HepG2 (cell line): ENCODE measurements around the gene TECPR1. TPM values are rescaled to one million over a fixed set of nuclear protein-coding genes. Genes with fewer than 3 reads are reported as not detected.
A peak's percentile ranks its signal among the peaks of the same experiment; 100 is the strongest.

Experiments
- ATAC-seq: fragments of 200-7000 bp; cut with Tn5 transposase; 3 replicates; pipeline ENCODE4 v1.9.1; 2020; ENCODE audit warnings: mild to moderate bottlenecking, moderate library complexity
- BruUV-seq: library from RNA; stranded (reverse); fragments of 400-500 nt; replicated peaks from 2 replicates; lab custom pipeline; 2021; lab: Mats Ljungman, UMichigan
- CTCF ChIA-PET: fragments of 300-600 bp; formaldehyde crosslinking; extraction: SDS; loops from one replicate; lab custom pipeline; 2021; ENCODE audit warnings: low total read pairs, inconsistent platforms, low intra/inter-chr PET ratio; lab: Yijun Ruan, JAX
- POLR2A ChIA-PET: fragments of 350-600 bp; sonication (Branson Sonifier 250); formaldehyde crosslinking; loops from one replicate; lab custom pipeline; 2020; ENCODE audit warnings: antibody characterized with exemption, inconsistent platforms; lab: Yijun Ruan, JAX
- DNase-seq: peaks from one replicate; pipeline ENCODE4 v3.0.0-alpha.2; 2015; ENCODE audit warnings: low spot score
- FAIRE-seq: peaks from 3 replicates; lab custom pipeline; 2011; peaks lifted over from hg19 to GRCh38; lab: Jason Lieb, UNC
- H2AFZ ChIP-seq: one replicate; pipeline ENCODE4 v1.6.1; 2011; ENCODE audit warnings: low read length, inconsistent platforms
- H3K27ac ChIP-seq: fragments of 300-600 bp; 3 replicates; pipeline ENCODE4 v1.8.0; 2011; ENCODE audit warnings: mixed run types, mild to moderate bottlenecking, mixed read lengths, low read length, inconsistent platforms; ENCODE audit not compliant: insufficient read depth; ENCODE audit errors: extremely low read length
- H3K27me3 ChIP-seq, 2 experiments: fragments of 200-600 bp in 1 of 2; 2 replicates in 1 of 2; 3 replicates in 1 of 2; pipeline versions ENCODE4 v1.6.0 to v1.8.0; 2011; ENCODE audit warnings: low read length in 2 of 2, mild to moderate bottlenecking in 2 of 2, moderate library complexity in 2 of 2, inconsistent platforms in 1 of 2; ENCODE audit not compliant: insufficient read depth in 2 of 2, control insufficient read depth in 1 of 2
- H3K36me3 ChIP-seq, 2 experiments: fragments of 200-600 bp in 1 of 2; replicated peaks in 1 of 2; 2 replicates in 1 of 2; 3 replicates in 1 of 2; pipeline versions ENCODE4 v1.5.1 to v1.8.0; 2011; ENCODE audit warnings: low read length in 2 of 2, inconsistent platforms in 1 of 2; ENCODE audit not compliant: insufficient read depth in 2 of 2, control insufficient read depth in 1 of 2
- H3K4me1 ChIP-seq: 2 replicates; pipeline ENCODE4 v1.5.1; 2012; ENCODE audit warnings: low read length, inconsistent platforms; ENCODE audit not compliant: insufficient read depth
- H3K4me2 ChIP-seq: 2 replicates; pipeline ENCODE4 v1.6.0; 2011; ENCODE audit warnings: low read depth, low read length, inconsistent platforms
- H3K4me3 ChIP-seq, 3 experiments: fragments of 200-600 bp in 1 of 3; sonication (generic), shearing (Covaris generic) in 1 of 3; replicated peaks in 1 of 3; 2 replicates each; pipeline ENCODE4 v1.5.1; 2011 to 2016; ENCODE audit warnings: low read length in 3 of 3, inconsistent platforms in 2 of 3, low read depth in 2 of 3, mild to moderate bottlenecking in 2 of 3, control low read depth in 1 of 3, mixed read lengths in 1 of 3; ENCODE audit not compliant: insufficient read depth in 1 of 3
- H3K79me2 ChIP-seq: one replicate; pipeline ENCODE4 v1.6.1; 2011; ENCODE audit warnings: low read length, inconsistent platforms; ENCODE audit not compliant: insufficient read depth
- H3K9ac ChIP-seq: 2 replicates; pipeline ENCODE4 v1.6.0; 2011; ENCODE audit warnings: mild to moderate bottlenecking, low read depth, low read length, inconsistent platforms; ENCODE audit not compliant: insufficient read depth
- H3K9me3 ChIP-seq: 2 replicates; pipeline ENCODE4 v1.5.1; 2012; ENCODE audit warnings: mild to moderate bottlenecking, low read length
- H4K20me1 ChIP-seq: 2 replicates; pipeline ENCODE4 v1.6.0; 2011; ENCODE audit warnings: inconsistent platforms, mild to moderate bottlenecking, low read length, moderate library complexity; ENCODE audit not compliant: insufficient read depth
- AGO2 ChIP-seq: fragments of 200-400 bp; formaldehyde crosslinking; optimal IDR thresholded peaks from 2 replicates; pipeline ENCODE3; 2017; ENCODE audit warnings: mild to moderate bottlenecking, low read depth, low read length, moderate library complexity
- GPN1 ChIP-seq: sonication (generic); formaldehyde crosslinking; IDR thresholded peaks from 2 replicates; pipeline ENCODE4 v1.5.1; 2020; ENCODE audit warnings: missing genetic modification reagents, borderline replicate concordance
- HES4 ChIP-seq: sonication (generic); formaldehyde crosslinking; IDR thresholded peaks from 2 replicates; pipeline ENCODE4 v1.9.0; 2021; ENCODE audit warnings: mild to moderate bottlenecking, missing genetic modification reagents, borderline replicate concordance
- HOXA9 ChIP-seq: sonication (generic); formaldehyde crosslinking; IDR thresholded peaks from 2 replicates; pipeline ENCODE4 v1.8.1; 2022; ENCODE audit warnings: missing genetic modification reagents, mild to moderate bottlenecking, moderate library complexity, borderline replicate concordance
- SMYD3 ChIP-seq: sonication (generic); formaldehyde crosslinking; IDR thresholded peaks from 2 replicates; pipeline ENCODE4 v1.8.1; 2023; ENCODE audit warnings: mild to moderate bottlenecking, missing genetic modification reagents
- ZBTB3 ChIP-seq: sonication (generic); formaldehyde crosslinking; IDR thresholded peaks from 2 replicates; pipeline ENCODE4 v1.4.0; 2020; ENCODE audit warnings: low read depth, mild to moderate bottlenecking, moderate library complexity, missing genetic modification reagents, borderline replicate concordance
- WGBS: methylation state at CpG from one replicate; pipeline ENCODE4 v1.1.6; 2017; ENCODE audit warnings: low lambda C conversion rate; 5-methylcytosine and 5-hydroxymethylcytosine counted together
- in situ Hi-C: cut with HindIII; loops from 2 replicates; pipeline ENCODE4 v1.10.0; 2017; ENCODE audit warnings: low pct_unique_long_range_greater_than_20kb; ENCODE audit not compliant: extremely low pct_ligation_motif_present
- intact Hi-C: fragments of 100-400 bp; cut with micrococcal nuclease; formaldehyde crosslinking; loops from one replicate; pipeline ENCODE4 v1.10.0; 2022; ENCODE audit not compliant: unreplicated experiment
- polyA plus RNA-seq, 8 experiments: library from polyadenylated mRNA; depleted of rRNA in 3 of 8; stranded (reverse) in 7 of 8; unstranded in 1 of 8; fragments of >200 nt; fragmentation: Illumina TruSeq in 4 of 8; extraction: Trizol in 4 of 8; gene quantifications; 2 replicates each; pipeline versions ENCODE4 v1.2.1 to v1.2.3, GENCODE V29; 2011 to 2016; ENCODE audit warnings: low read depth in 4 of 8, missing spikeins in 1 of 8, mixed read lengths in 1 of 8; ENCODE audit not compliant: insufficient read depth in 1 of 8
- total RNA-seq, 5 experiments: library from RNA; depleted of rRNA; stranded (reverse); fragments of >200 nt; fragmentation: Illumina TruSeq; extraction: Trizol; gene quantifications; 2 replicates each; pipeline ENCODE4 v1.2.3, GENCODE V29; 2016; ENCODE audit warnings: low read depth in 1 of 5
- TF ChIP-seq, protein P1 (sequence below): sonication (generic); formaldehyde crosslinking; IDR thresholded peaks from 2 replicates; pipeline ENCODE4 v1.8.0; 2022; ENCODE audit warnings: mild to moderate bottlenecking, missing genetic modification reagents, borderline replicate concordance
- TF ChIP-seq, protein P2 (sequence below): sonication (generic); formaldehyde crosslinking; IDR thresholded peaks from 2 replicates; pipeline ENCODE4 v1.5.0; 2020; ENCODE audit warnings: mild to moderate bottlenecking, missing genetic modification reagents

Gene TECPR1
- total and polyA plus RNA-seq, 2 of the 13 experiments (the other 11 are each of a cell fraction or from before 2014, with no cell fraction given) = 2.3 to 6.3 TPM

DNA sequence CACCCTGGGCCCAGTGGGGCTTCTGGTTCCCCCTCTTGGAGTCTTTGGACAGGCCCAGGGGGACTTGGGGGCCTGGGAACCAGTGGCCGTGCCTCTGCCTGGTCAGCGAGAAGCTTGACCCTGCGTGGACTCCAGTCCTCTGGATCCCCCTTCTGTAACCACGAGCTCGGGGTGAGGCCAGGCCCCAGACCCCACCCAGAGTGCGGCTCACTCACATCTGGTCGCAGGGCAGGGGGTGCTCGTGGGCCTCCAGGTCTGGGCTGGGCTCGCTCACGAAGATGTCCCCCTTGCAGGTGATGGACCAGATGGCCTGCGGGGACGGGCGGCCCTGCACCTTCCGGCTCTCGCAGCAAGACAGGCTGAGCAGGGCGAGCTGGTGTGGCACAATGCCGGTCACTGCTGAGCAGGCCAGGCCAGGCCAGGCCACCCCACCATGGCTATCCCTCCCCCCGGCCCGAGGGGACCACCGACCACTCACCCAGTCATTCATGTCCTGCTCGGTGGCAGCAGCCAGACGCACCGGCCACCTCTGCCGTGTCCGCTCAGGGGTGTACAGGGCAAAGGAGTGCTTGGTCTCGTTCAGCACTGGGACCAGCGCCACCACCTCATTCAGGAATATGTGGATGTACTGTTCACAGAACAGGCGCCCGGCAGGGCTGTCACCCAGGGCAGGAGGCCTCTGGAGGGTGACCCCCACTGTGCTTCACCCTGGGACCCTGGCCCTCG, 21.1 kb downstream of the TECPR1 start:
- no peak for TF ChIP-seq HES4 (CRISPR knock-in tag)
- no peak for TF ChIP-seq HOXA9 (CRISPR knock-in tag)
- peak; percentile 33 for TF ChIP-seq AGO2
- TF ChIP-seq ZBTB3 = no peak
- Histone ChIP-seq H4K20me1 (no peaks in the 10 kb centered on the region), H3K9me3 (no peaks in the 10 kb centered on the region), H3K4me2 (no peak overlapping the region), H3K4me3 (no peak overlapping the region), H3K27me3 (no peaks in the 10 kb centered on the region), H3K9ac (no peak overlapping the region), H3K36me3 (no peaks in the 10 kb centered on the region), H2AFZ (no peak overlapping the region), H3K79me2 (no peaks in the 10 kb centered on the region), H3K27ac (no peak overlapping the region), H3K4me1 (peaks cover 34% of the 10 kb centered on the region)
- FAIRE-seq = no peak
- WGBS = 97% methylated on average over 10 of the region's 30 CpGs
- no peak for DNase-seq
- intact Hi-C loops = no loop called here
- ChIA-PET CTCF (no interaction called here), POLR2A (no interaction called here)
- no TSS peak for BruUV-seq
- in situ Hi-C loops = no loop called here
- no peak; the same call in 2 of the 3 replicates for ATAC-seq

DNA sequence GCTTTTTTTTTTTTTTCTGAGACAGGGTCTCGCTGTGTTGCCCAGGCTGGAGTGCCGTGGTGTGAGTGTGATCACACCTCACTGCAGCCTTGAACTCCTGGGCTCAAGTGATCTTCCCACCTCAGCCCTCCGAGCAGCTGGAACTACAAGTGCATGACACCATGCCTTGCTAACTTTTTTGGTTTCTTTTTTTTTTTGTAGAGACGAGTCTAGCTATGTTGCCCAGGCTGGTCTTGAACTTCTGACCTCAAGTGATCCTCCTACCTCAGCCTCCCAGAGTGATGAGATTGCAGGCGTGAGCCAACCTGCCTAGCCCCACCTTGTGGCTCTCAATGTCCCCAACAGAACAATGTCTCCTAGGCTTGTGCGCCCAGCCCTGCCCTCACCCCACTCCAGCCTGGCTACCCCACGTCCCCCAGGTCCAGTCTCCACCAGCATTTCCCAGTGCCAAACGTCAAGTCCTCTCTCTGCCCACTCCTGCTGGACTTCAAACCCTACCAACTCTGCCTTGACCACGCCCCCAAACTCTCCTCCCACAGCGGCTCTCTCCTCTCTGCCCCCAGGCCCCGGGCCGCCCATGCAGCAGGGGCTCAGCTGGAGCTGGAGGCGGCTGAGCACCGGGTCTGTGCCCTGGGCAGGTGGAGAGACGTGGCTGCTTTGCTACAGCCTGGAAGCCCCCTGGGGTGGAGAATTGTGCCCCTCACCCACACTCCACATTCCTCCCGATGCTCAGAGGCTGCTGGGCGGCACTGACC, 21.9 kb downstream of the TECPR1 start:
- FAIRE-seq (no peak), ATAC-seq (peak; percentile 41), DNase-seq (peak; percentile 21)
- WGBS = 71% methylated on average over 10 of the region's 17 CpGs
- H3K27ac ChIP-seq = no peak overlapping the region
- no peaks in the 10 kb centered on the region for H3K36me3 ChIP-seq
- in situ Hi-C loops = no loop called here
- POLR2A ChIA-PET = no interaction called here
- no peak overlapping the region for H3K9ac ChIP-seq
- no peaks in the 10 kb centered on the region for H4K20me1 ChIP-seq
- CTCF ChIA-PET = no interaction called here
- no peaks in the 10 kb centered on the region for H3K9me3 ChIP-seq
- no TSS peak for BruUV-seq
- intact Hi-C loops = no loop called here
- H3K4me1 ChIP-seq = peaks cover 38% of the 10 kb centered on the region
- H3K4me3 ChIP-seq = no peak overlapping the region
- no peak overlapping the region for H3K4me2 ChIP-seq
- no peaks in the 10 kb centered on the region for H3K79me2 ChIP-seq
- no peak overlapping the region for H2AFZ ChIP-seq
- H3K27me3 ChIP-seq = no peaks in the 10 kb centered on the region
- TF ChIP-seq GPN1 (CRISPR knock-in tag) (no peak), SMYD3 (CRISPR knock-in tag) (no peak)
- TF ChIP-seq, protein P1, sequence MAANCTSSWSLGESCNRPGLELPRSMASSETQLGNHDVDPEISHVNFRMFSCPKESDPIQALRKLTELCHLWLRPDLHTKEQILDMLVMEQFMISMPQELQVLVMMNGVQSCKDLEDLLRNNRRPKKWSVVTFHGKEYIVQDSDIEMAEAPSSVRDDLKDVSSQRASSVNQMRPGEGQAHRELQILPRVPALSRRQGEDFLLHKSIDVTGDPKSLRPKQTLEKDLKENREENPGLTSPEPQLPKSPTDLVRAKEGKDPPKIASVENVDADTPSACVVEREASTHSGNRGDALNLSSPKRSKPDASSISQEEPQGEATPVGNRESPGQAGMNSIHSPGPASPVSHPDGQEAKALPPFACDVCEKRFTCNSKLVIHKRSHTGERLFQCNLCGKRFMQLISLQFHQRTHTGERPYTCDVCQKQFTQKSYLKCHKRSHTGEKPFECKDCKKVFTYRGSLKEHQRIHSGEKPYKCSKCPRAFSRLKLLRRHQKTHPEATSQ (CRISPR knock-in tag) = no peak
- TF ChIP-seq, protein P2, sequence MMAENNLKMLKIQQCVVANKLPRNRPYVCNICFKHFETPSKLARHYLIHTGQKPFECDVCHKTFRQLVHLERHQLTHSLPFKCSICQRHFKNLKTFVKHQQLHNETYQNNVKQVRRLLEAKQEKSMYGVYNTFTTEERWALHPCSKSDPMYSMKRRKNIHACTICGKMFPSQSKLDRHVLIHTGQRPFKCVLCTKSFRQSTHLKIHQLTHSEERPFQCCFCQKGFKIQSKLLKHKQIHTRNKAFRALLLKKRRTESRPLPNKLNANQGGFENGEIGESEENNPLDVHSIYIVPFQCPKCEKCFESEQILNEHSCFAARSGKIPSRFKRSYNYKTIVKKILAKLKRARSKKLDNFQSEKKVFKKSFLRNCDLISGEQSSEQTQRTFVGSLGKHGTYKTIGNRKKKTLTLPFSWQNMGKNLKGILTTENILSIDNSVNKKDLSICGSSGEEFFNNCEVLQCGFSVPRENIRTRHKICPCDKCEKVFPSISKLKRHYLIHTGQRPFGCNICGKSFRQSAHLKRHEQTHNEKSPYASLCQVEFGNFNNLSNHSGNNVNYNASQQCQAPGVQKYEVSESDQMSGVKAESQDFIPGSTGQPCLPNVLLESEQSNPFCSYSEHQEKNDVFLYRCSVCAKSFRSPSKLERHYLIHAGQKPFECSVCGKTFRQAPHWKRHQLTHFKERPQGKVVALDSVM (CRISPR knock-in tag) = peak; percentile 84
